ENCODE data around the gene GPR68. TPM values are rescaled to one million over a fixed set of nuclear protein-coding genes. Genes with fewer than 3 reads are reported as not detected.

The GPR68 gene
- total and polyA plus RNA-seq, 2 experiments from 2014 or later = 0.20 to 0.42 TPM

GRCh38 chr14:91193069-91193468 is 51.4 kb downstream of the GPR68 start:
- no peak for DNase-seq (ENCODE audit: low spot score)
- no peak overlapping the region for H3K27ac ChIP-seq
- H4K20me1 ChIP-seq (ENCODE audit: insufficient read depth, poor library complexity, severe bottlenecking) = no peaks in the 10 kb centered on the region
- H3K4me1 ChIP-seq (ENCODE audit: insufficient read depth) = no peaks in the 10 kb centered on the region
- WGBS (ENCODE audit: low lambda C conversion rate, missing lambda C conversion rate) = 92% methylated on average over 9 of the region's 12 CpGs
- no peak overlapping the region for H3K4me2 ChIP-seq
- no peaks in the 10 kb centered on the region for H3K36me3 ChIP-seq (replicated peaks; ENCODE audit: insufficient read depth, low read depth)
- no peak overlapping the region for H2AFZ ChIP-seq
- H3K79me2 ChIP-seq = no peaks in the 10 kb centered on the region
- no peaks in the 10 kb centered on the region for H3K9me2 ChIP-seq (replicated peaks; ENCODE audit: insufficient read depth)
- H3K9me3 ChIP-seq (ENCODE audit: low read depth) = no peaks in the 10 kb centered on the region
- H3K4me3 ChIP-seq = no peak overlapping the region
- H3K27me3 ChIP-seq = no peaks in the 10 kb centered on the region
- TF ChIP-seq EZH2phosphoT487 (IDR thresholded peaks at IDR 0.05; ENCODE audit: low read depth, severe bottlenecking, unreplicated experiment) (no peak), CTCF (IDR thresholded peaks at IDR 0.05; ENCODE audit: poor library complexity) (no peak), EZH2 (IDR thresholded peaks at IDR 0.05; ENCODE audit: borderline replicate concordance) (no peak)

- Histone ChIP-seq H3K9me3 (ENCODE audit: low read depth) (no peaks in the 10 kb centered on the region), H2AFZ (no peak overlapping the region), H3K9me2 (replicated peaks; ENCODE audit: insufficient read depth) (no peaks in the 10 kb centered on the region), H3K27ac (no peak overlapping the region), H4K20me1 (ENCODE audit: insufficient read depth, poor library complexity, severe bottlenecking) (no peaks in the 10 kb centered on the region), H3K36me3 (replicated peaks; ENCODE audit: insufficient read depth, low read depth) (no peaks in the 10 kb centered on the region), H3K27me3 (no peaks in the 10 kb centered on the region), H3K4me3 (no peak overlapping the region), H3K79me2 (no peaks in the 10 kb centered on the region), H3K4me2 (no peak overlapping the region), H3K4me1 (ENCODE audit: insufficient read depth) (no peaks in the 10 kb centered on the region)
- WGBS (ENCODE audit: low lambda C conversion rate, missing lambda C conversion rate) = 91% methylated on average over 9 of the region's 9 CpGs
- TF ChIP-seq EZH2 (IDR thresholded peaks at IDR 0.05; ENCODE audit: borderline replicate concordance) = no peak
- TF ChIP-seq EZH2phosphoT487 (IDR thresholded peaks at IDR 0.05; ENCODE audit: low read depth, severe bottlenecking, unreplicated experiment) = no peak
- no peak for TF ChIP-seq CTCF (IDR thresholded peaks at IDR 0.05; ENCODE audit: poor library complexity)
- DNase-seq (ENCODE audit: low spot score) = no peak
These were observed 53.7 kb downstream of the GPR68 start for GRCh38 chr14:91190853-91191252.

GRCh38 chr14:91187271-91187670 is 57.2 kb downstream of the GPR68 start:
- no peak overlapping the region for H3K27ac ChIP-seq
- H3K9me3 ChIP-seq (ENCODE audit: low read depth) = no peaks in the 10 kb centered on the region
- H3K4me2 ChIP-seq = no peak overlapping the region
- no peaks in the 10 kb centered on the region for H3K9me2 ChIP-seq (replicated peaks; ENCODE audit: insufficient read depth)
- H3K4me1 ChIP-seq (ENCODE audit: insufficient read depth) = no peaks in the 10 kb centered on the region
- no peaks in the 10 kb centered on the region for H3K79me2 ChIP-seq
- no peaks in the 10 kb centered on the region for H3K27me3 ChIP-seq
- WGBS (ENCODE audit: low lambda C conversion rate, missing lambda C conversion rate) = 96% methylated on average over 13 of the region's 13 CpGs
- no peak for DNase-seq (ENCODE audit: low spot score)
- TF ChIP-seq EZH2 (IDR thresholded peaks at IDR 0.05; ENCODE audit: borderline replicate concordance) = no peak
- TF ChIP-seq EZH2phosphoT487 (IDR thresholded peaks at IDR 0.05; ENCODE audit: low read depth, severe bottlenecking, unreplicated experiment) = no peak
- TF ChIP-seq CTCF (IDR thresholded peaks at IDR 0.05; ENCODE audit: poor library complexity) = no peak
- H2AFZ ChIP-seq = no peak overlapping the region
- no peaks in the 10 kb centered on the region for H3K36me3 ChIP-seq (replicated peaks; ENCODE audit: insufficient read depth, low read depth)
- no peak overlapping the region for H3K4me3 ChIP-seq
- H4K20me1 ChIP-seq (ENCODE audit: insufficient read depth, poor library complexity, severe bottlenecking) = no peaks in the 10 kb centered on the region
